HG03378 (cell line): Measurements from ENCODE around the gene FCMR.

Experiments used
- ATAC-seq: cut with Tn5 transposase; IDR thresholded peaks from one replicate; pipeline ENCODE4 v1.9.1; 2021; ENCODE audit warnings: mild to moderate bottlenecking, moderate library complexity; ENCODE audit not compliant: unreplicated experiment

The FCMR gene, protein sequence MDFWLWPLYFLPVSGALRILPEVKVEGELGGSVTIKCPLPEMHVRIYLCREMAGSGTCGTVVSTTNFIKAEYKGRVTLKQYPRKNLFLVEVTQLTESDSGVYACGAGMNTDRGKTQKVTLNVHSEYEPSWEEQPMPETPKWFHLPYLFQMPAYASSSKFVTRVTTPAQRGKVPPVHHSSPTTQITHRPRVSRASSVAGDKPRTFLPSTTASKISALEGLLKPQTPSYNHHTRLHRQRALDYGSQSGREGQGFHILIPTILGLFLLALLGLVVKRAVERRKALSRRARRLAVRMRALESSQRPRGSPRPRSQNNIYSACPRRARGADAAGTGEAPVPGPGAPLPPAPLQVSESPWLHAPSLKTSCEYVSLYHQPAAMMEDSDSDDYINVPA

DNA sequence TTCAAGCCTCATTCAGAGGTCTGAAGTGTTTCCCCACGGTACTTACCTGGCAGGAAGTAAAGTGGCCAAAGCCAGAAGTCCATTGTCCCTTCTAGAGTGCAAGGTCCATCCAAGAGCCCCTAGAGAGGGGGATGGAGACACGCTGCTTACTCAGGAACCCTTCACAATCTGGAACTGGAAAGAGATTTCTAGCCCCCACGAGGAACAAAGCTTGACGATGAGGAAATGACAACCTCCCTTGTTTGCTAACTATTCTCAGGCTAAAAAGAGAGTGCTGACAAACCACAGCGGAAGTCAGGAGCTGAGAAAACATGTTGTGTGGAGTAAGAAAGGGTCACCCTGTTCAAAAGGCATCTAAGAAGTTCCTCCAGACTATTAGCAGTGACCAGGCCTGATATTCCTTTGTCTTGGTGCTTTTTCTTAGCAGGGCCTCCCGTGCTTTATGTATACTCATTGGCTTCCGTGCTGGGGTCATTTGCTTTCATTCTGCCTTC lies at the start of gene FCMR:
Gene FCMR (minus strand): TSS at position 170 of the 494 bp plus-strand sequence. CDS start 87 bp downstream, at position 83.
- ATAC-seq = no peak

DNA sequence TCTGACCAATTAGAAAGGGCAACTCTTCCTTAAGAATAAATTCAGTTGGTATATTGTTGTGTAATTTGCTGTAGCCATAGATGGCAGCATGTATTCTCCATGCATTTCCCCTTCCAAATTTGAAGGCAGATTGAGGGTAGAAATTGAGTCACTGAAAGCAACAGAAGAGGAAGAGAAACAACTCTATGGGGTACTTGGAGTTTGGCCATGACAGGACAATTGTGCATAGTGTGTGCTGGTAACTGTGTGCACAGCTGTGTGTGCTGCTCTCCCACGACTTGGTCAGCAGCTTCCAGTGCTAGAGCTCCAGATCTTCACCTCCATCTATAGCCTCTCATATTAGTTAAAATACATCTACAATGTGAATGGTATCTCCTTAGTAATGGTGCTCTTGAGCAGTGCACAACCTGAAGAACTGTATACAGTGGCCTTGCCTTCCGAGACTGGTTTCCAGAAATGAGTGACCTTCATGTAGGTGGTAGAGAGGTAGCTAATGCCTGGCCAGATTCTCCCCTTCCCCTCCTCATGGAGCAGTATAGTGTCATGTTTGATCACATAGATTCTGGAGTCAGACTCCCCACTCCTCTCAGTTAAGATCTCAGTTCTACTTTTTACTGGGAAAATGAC lies 49.4 kb upstream of the FCMR start:
- ATAC-seq = no peak

GRCh38 chr1:206970446-206970845 lies 48.7 kb upstream of the FCMR start, which contains the start of gene FCAMR:
Gene FCAMR, minus strand, starts transcription at chr1:206970460. Its CDS starts 335 bp downstream, at chr1:206970125.
- no peak for ATAC-seq

DNA sequence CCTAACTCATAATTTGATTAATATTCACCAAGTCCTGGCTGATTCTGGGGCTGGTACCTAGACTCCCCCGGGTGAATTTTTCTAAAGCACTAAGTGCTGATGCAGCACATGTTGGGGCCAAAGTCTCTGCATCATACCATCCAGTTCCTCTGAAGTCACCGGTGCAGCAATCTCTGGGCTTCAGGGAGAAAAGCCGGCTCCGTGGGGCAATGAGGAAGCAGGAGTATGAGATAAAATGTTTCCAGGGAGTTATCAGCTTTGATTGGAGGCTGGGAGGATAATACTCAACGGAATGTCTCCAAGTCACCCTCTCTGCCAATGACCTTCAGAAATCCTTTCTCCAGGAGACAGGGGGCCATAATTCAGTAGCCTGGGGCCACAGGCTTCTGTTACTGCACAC lies 47.3 kb upstream of the FCMR start:
- no peak for ATAC-seq

- ATAC-seq = peak; percentile 71
Observed at GRCh38 chr1:206967096-206967849, 45.5 kb upstream of the FCMR start.

DNA sequence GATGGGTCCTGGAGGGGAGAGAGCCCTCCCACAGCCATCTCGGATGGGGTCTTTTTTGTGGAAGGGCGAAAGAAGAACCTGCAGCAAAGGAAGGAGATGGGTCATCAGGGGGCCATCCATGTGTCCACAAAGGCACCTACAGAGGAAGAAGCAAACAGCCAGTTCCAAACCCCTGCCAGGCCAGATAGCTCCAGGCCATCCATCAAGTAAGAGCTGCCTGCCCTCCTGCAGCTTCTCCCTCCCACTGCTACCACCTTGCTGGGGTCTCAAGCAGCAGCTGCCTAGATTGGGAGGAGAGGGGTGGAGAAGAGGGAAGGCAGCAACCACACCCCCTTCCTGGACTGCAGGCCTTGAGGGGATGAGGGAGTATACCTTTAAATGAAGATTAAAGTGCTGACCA lies 44.0 kb upstream of the FCMR start:
- ATAC-seq = no peak

GRCh38 chr1:206963740-206964139 lies 42.0 kb upstream of the FCMR start:
- ATAC-seq = no peak

- ATAC-seq = no peak
Observed at GRCh38 chr1:206963119-206963712, 41.5 kb upstream of the FCMR start.

DNA sequence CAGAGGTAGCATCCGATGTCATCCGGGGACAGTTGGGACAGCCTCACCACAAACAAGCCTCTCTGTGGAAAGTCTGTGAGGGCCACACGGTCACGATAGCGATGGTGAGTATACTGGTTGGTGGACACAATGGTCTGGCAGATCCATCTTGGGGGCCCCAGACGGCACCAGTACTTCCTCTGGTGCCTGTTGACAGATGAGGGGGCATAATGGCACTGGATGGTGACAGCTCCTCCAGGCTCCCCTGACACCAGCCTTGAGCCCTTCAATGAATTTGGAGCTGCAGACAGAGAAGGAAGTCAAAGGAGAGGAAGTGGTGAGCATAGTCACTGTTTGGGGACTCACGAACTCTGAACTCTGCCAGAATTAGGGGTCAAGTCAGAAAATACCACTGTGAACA lies 40.5 kb upstream of the FCMR start:
- no peak for ATAC-seq

DNA sequence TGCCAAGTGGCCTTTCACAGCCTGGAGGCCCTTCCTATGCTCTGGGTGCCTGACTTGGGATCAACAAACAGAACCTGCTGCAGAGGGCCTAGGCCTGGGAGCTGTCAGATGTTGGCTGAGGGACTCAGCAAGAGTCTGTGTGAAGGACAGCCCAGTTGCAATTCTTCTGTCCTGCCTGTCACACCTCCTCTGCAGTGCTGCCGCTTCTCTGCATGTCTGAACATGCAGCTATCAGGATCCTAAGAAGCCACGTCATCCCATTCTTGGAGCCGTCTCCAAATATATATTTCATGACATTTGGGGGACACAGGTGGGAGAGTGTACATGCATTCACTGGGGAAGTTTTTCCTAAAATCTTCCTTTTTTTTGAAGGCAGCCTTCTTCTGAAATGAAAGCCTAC lies 39.9 kb upstream of the FCMR start:
- no peak for ATAC-seq

DNA sequence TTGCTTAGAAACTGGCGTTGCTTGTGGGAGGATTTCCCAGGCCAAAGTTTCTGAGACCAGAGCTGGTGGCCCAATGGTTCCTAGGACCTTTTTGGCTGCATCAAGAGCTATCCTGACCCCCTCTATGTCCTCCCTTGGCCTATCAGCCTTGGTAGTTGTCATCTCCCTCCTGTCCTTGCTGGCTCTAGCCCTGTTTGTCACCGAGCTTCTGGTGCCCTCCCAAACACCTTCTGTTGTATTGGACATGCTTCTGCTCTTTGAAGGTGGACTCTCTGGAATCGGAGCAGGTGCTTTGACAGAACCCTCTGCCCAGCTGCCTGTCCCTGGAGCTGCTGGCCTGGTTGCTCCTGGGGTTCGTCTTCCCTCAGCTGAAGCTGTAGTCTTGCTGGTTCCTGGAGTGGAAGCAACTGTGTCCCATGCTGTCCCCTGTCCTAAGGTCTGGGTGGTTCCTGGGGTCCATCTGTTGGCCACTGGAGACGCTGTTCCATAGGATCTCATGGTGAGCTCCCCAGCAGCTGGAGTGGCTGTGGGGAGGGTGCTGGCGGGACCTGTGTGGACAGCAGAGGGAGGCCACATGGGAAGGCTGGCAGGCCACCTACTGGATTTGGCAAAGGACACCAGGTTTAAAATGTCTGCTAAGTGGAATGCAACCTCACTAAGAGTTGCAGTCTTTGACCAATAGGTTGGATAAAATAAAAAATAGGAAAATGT lies 39.1 kb upstream of the FCMR start:
- ATAC-seq = no peak

GRCh38 chr1:206958144-206958543 lies 36.4 kb upstream of the FCMR start:
- no peak for ATAC-seq

DNA sequence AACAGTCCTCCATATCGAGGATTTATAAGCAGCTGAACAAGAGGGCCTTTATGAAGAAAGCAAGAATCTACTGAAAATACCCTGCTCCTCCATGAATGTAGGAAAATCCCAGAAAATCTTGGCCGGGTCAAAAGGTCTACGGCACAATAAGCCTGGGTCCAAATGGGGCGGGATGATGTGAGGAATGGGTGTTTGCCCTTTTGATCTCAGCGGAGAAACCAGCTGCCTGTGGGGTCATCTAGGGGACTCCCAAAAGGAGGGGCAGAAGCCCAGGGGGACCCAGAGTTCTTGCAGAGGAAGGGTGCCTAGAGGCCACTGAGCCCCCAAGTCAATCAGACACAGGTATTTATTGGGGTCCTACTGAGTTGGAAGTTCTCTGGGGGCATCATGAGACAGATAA lies 35.9 kb upstream of the FCMR start:
- no peak for ATAC-seq

DNA sequence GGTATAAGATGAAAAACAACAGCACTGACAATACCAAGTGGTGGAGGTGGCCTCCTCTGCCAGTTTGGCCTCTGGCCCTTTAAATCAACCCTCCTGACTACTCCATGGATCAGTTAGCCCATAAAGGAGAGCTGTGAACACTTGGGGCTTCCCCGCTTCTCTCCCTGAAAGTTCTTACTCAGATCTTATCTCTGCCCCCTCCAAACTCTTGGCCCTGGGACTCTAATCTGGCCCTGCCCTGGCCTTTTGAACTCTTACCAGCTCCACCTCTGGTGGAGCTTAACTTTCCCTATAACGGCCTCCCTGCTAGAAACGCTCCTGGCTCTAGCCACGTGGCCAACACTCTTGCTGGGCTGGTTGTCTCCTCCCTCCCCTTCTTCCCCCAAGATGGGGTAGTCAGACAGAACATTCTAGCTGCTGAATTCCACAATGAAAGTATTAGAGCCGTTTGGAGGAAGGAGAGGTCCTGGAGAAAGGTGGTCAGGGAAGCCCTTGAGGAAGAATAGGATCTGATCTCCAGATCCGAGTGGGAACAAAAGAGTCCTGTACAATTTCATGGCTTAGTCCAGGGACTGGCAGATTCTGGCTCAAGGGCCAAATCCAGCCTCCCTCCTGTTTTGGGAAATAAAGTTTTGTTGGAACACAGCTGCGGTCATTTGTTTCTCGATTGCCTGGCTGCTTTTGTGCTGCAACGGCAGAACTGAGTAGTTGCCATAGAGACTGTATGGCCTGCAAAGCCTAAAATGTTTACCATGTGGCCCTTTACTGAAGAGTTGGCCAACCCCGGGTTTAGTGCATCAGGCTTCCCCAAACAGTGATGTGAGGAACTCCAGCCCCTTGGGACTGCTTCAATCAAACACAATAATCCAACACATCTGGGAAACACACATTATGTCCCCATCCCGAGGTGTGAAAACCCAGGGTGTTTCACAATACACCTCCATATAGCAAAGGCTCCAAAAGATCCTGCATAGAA lies 34.0 kb upstream of the FCMR start:
- peak; percentile 58 for ATAC-seq

GRCh38 chr1:206954459-206955342 lies 33.0 kb upstream of the FCMR start:
- ATAC-seq = no peak

- ATAC-seq = no peak
Observed at GRCh38 chr1:206953626-206954025, 31.9 kb upstream of the FCMR start.

DNA sequence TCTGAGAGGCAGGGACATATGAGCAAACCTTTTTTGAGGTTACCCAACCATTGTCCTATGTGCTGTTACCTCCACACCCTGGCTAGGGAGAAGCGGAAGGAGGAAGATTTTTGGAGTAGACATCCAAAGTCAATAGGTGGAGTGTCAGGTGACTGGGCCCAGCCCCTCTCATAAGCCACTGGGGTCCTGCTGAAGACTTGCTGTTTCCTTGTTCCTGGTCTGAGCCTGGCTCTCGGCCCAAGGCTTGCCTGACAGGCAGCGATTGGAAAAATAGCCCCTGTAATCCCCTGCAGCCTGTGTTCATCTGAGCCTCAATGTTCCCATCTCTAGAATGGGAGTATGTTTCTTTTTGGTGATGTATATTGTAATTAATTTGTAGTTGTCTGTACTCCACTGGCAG lies 31.4 kb upstream of the FCMR start:
- ATAC-seq = no peak

DNA sequence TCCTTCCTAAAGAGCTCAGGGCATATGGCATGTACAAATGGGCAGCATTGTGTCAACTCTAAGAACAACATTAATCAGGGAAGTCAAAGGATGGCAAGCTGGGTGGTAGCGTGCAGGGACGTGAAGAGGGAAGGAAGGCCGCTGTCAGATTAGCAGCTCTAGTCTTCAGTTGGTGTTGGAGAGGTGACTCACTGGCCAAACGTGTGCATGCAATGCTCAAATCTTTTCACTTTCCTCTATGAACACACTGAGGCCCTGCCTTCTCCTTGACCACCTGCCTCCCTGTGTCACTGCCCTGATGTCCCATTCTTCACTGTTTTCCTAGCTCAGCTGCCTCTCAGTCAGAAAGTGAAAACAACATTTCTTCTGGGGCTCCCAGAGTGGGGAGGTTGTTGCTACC lies 30.4 kb upstream of the FCMR start:
- no peak for ATAC-seq
